Neural cell (in vitro differentiated cells): Measurements from ENCODE around the gene PRPF38A.

Experiments used
- CTCF ChIP-seq: fragments of 450-650 bp; IDR thresholded peaks from 2 replicates; pipeline ENCODE4 v1.5.1; 2014; ENCODE audit warnings: antibody characterized with exemption, mild to moderate bottlenecking, moderate library complexity; ENCODE audit not compliant: poor library complexity, severe bottlenecking
- EP300 ChIP-seq: fragments of 450-650 bp; conservative IDR thresholded peaks from 2 replicates; pipeline ENCODE4 v1.6.1; 2014; ENCODE audit warnings: antibody characterized with exemption, mild to moderate bottlenecking, moderate library complexity; ENCODE audit not compliant: poor library complexity, severe bottlenecking
- EZH2 ChIP-seq: fragments of 200-600, 300-800 bp; shearing (Covaris generic), sonication (generic); IDR thresholded peaks from 2 replicates; pipeline ENCODE4 v1.6.1; 2014; ENCODE audit warnings: antibody characterized with exemption, low read length, borderline replicate concordance, mild to moderate bottlenecking; ENCODE audit not compliant: insufficient read depth, poor library complexity, severe bottlenecking
- MXI1 ChIP-seq: fragments of 450-650 bp; conservative IDR thresholded peaks from 2 replicates; pipeline ENCODE4 v1.6.1; 2014; ENCODE audit warnings: antibody characterized with exemption, mild to moderate bottlenecking; ENCODE audit not compliant: poor library complexity, severe bottlenecking
- POLR2AphosphoS5 ChIP-seq: IDR thresholded peaks from 2 replicates; pipeline ENCODE4 v1.6.1; 2012
- RAD21 ChIP-seq: fragments of 450-650 bp; conservative IDR thresholded peaks from 2 replicates; pipeline ENCODE4 v1.6.1; 2014; ENCODE audit warnings: antibody characterized with exemption, mild to moderate bottlenecking, moderate library complexity
- SMC3 ChIP-seq: fragments of 450-650 bp; conservative IDR thresholded peaks from 2 replicates; pipeline ENCODE4 v1.6.1; 2014; ENCODE audit warnings: antibody characterized with exemption, mild to moderate bottlenecking, moderate library complexity; ENCODE audit not compliant: poor library complexity
- TAF1 ChIP-seq: IDR thresholded peaks from 2 replicates; pipeline ENCODE4 v1.6.1; 2012; ENCODE audit warnings: low read depth

- TF ChIP-seq EZH2 = no peak
- no peak for TF ChIP-seq POLR2AphosphoS5
- no peak for TF ChIP-seq CTCF
- TF ChIP-seq TAF1 = no peak
- TF ChIP-seq SMC3 = no peak
- no peak for TF ChIP-seq EP300
- no peak for TF ChIP-seq MXI1
- TF ChIP-seq RAD21 = no peak
Measured at GRCh38 chr1:52393174-52393573, 11.2 kb upstream of the PRPF38A start.
